Retinal pigment epithelial cell (primary cell): ENCODE results near the gene GOLGA6D.
"Not testable (repeated sequence)": the region's sequence is repeated elsewhere in the genome, so short reads cannot be mapped to it uniquely, and the experiment has no call there.

Source experiments
- DNase-seq: peaks from one replicate; pipeline ENCODE4 v3.0.0-alpha.2; 2010; ENCODE audit warnings: low read depth
- H3K4me3 ChIP-seq: 2 replicates; pipeline ENCODE4 v1.5.1; 2011; ENCODE audit warnings: mild to moderate bottlenecking, low read length, control low read depth, moderate library complexity
- TF ChIP-seq, protein P1 (sequence below): conservative IDR thresholded peaks from 2 replicates; pipeline ENCODE4 v1.5.1; 2011; ENCODE audit warnings: low read depth, low read length, control low read depth, inconsistent platforms

Gene GOLGA6D

DNA sequence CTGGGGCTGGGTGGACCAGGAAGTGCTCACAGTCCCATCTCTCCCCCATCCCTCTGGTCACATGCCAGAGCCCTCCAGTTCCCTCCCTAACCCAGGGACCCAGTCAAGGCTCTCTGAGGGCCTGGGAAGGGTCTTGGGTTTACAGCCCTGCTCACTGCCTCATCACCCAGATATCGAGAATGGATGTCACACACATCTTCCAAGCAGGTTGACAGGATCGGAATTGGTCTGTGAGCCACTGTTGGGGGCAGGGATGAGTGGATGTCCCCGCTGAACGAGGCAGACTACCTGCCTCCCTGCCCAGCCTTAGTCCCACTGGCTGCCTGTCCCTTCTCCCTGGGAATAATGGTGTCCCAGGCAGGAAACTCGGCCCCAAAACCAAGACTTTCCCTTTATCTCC is 44.5 kb upstream of the GOLGA6D start:
- no peak for DNase-seq
- H3K4me3 ChIP-seq = no peak overlapping the region
- TF ChIP-seq, protein P1, sequence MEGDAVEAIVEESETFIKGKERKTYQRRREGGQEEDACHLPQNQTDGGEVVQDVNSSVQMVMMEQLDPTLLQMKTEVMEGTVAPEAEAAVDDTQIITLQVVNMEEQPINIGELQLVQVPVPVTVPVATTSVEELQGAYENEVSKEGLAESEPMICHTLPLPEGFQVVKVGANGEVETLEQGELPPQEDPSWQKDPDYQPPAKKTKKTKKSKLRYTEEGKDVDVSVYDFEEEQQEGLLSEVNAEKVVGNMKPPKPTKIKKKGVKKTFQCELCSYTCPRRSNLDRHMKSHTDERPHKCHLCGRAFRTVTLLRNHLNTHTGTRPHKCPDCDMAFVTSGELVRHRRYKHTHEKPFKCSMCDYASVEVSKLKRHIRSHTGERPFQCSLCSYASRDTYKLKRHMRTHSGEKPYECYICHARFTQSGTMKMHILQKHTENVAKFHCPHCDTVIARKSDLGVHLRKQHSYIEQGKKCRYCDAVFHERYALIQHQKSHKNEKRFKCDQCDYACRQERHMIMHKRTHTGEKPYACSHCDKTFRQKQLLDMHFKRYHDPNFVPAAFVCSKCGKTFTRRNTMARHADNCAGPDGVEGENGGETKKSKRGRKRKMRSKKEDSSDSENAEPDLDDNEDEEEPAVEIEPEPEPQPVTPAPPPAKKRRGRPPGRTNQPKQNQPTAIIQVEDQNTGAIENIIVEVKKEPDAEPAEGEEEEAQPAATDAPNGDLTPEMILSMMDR = no peak

DNA sequence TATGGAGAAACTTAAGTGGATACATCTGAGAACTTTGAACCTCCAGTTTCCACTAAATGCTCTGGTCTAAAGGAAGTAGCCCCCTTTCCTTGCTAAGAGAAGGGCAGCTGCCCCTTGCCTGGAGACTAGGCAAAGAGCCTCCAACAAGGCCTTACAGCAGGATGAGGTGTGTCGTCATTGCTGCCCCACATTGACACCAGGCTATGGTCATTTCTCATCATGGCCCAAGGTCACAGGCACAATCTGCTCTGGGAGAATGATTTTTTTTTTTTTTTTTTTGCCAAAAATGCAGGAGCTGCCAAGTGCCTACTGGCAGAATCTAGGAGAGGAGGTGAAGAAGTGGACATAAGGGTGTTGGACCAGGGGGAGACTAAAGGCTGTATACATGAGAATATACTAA is 36.9 kb upstream of the GOLGA6D start:
- not testable (repeated sequence) for DNase-seq, H3K4me3 ChIP-seq

- not testable (repeated sequence) for DNase-seq, H3K4me3 ChIP-seq
These were observed 33.6 kb upstream of the GOLGA6D start for GRCh38 chr15:75248991-75249390.

- TF ChIP-seq, protein P1 = no peak
- no peak overlapping the region for H3K4me3 ChIP-seq
- no peak for DNase-seq
These were observed 32.9 kb upstream of the GOLGA6D start for GRCh38 chr15:75249726-75250125.

DNA sequence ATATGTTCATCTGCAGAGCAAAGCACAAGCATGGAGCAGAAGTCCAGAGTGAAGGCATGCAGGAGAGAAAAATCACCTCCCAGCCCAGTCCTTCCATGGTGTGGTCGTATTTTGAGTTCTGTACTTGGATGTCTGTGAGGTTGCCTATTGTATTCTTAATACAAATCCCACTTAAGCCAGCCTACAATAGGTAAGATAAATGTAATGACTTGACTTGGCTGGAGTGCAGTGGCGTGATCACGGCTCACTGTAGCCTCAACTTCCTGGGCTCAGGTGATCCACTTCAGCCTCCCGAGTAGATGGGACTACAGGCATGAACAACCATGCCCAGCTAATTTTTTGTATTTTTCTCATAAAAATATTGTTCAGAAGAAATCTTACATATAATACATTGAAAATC is 31.3 kb upstream of the GOLGA6D start:
- not testable (repeated sequence) for H3K4me3 ChIP-seq, DNase-seq

DNA sequence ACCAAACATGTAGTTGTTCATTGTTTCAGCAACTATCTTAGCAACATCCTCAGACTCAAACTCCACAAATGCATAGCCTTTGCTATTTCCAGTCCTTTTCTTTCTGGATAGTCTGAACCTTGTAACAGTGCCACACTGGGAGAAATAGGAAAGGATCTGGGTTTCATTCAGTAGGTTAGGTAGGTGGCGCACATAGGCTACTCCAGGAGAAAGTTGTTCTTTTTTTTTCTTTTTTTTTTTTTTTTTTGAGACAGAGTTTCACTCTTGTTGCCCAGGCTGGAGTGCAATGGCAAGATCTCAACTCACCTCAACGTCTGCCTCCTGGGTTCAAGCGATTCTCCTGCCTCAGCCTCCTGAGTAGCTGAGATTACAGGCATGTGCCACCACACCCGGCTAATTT is 30.4 kb upstream of the GOLGA6D start:
- H3K4me3 ChIP-seq, DNase-seq: not testable (repeated sequence)

- not testable (repeated sequence) for H3K4me3 ChIP-seq, DNase-seq
These were observed 24.6 kb upstream of the GOLGA6D start, which contains the start of gene GOLGA6C for GRCh38 chr15:75258034-75258433. TSS of gene GOLGA6C (plus strand) at chr15:75258334. CDS start at chr15:75258599, 265 bp downstream.

DNA sequence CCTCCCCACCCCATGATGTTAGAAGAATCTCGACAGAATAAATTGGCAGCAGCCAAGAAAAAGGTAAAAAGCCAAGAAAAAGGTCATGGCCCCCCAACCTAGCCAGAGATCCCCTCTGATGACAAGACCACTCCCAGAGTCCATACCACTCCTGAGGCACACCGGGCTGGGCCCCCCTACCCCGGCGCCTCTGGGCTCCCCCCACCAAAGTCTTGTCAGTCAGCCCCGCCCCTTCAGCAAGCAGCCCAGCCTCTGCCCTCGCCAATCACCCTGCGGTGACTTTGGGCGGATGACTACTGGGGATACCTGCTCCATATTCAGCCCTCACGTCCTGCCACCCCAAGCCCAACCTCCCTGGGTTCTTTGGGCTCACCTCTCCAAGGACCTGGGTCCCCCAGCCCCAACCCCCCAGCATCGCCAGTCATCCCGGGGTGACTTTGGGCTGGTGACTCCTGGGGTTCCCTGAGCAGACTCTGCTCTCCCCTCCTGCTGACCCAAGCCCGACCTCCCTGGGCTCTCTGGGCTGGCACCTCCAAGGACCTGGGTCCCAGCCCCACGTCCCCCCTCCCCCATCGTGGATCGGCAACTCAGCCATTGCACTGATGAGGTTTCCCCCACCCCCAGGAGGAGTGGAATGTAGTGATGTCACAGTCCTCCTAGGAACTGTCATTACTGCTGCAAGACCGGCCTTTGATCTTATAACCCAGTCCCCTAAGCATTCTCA is 23.9 kb upstream of the GOLGA6D start:
- not testable (repeated sequence) for DNase-seq, H3K4me3 ChIP-seq

GRCh38 chr15:75259873-75260272 is 22.8 kb upstream of the GOLGA6D start:
- not testable (repeated sequence) for H3K4me3 ChIP-seq, DNase-seq

GRCh38 chr15:75273751-75274359 is 8.8 kb upstream of the GOLGA6D start:
- DNase-seq, H3K4me3 ChIP-seq: not testable (repeated sequence)

DNA sequence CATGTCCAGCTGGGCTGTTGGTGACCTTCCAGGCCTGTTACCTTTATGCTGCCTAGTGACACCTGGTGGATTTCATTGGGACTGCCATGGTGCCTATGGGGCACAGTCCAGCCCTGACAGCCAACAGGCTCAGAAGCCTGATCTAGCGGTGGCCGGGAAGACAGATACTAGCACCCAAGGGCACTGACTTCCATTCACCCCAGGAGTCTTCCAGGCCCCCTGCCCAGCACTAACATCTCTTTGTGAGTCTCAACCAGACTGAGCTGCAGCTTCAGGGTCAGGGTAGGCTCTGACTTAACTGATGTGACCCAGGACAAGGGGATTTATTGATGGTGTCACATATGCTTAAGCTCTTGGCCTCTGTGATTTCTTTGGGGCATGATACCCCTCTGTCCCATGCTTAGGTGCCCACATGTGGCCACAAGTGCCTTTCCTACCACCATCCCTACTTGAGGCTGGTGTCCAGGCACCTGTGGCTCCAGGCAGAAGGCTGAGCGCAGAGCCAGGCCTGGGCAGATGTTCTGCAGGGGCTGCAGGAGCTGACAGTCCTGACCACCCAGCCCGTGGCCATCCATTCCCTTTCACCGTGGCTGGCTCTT is 8.0 kb upstream of the GOLGA6D start:
- H3K4me3 ChIP-seq = not testable (repeated sequence)
- TF ChIP-seq, protein P1 = peak; percentile 48
- peak; percentile 1 for DNase-seq

- DNase-seq, H3K4me3 ChIP-seq: not testable (repeated sequence)
These were observed 7.0 kb upstream of the GOLGA6D start for GRCh38 chr15:75275617-75276016.

DNA sequence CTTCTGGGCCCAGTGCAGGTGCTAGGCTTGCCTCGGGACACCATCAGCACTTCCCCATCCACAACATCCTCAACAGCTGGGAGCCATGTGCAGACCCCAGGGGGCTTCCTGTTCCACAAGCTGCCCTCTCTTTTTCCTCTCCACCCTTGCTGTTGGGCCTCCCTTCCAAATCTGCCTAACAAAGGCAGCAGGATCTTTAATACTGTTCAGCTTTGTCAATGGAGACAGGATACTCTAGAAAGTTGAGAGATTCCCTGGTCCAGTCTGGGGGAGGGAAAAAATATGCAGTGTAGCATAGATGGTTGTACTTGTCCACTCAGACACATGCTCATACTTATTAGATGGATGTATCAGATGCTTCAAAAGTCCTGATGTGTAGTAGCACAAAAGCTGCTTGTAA is 4.1 kb upstream of the GOLGA6D start:
- DNase-seq, H3K4me3 ChIP-seq: not testable (repeated sequence)

- not testable (repeated sequence) for H3K4me3 ChIP-seq, DNase-seq
These were observed 1.5 kb downstream of the GOLGA6D start for GRCh38 chr15:75284152-75284551.

DNA sequence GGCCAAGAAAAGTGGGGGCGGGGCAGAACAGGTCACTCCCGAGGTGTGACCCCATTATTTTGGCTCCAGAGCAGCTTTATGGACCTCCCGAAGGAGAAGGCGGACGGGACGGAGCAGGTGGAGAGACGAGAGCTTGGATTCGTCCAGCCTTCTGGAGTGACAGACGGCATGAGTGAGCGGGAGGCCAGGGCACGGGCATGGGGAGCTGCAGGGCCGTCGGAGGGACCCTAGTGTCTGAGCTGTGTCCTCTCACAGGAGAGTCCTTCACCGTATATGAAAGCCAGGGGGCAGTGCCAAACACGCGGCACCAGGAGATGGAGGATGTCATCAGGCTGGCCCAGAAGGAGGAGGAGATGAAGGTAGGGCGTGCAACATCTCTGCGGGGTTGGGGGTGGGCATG is 11.0 kb downstream of the GOLGA6D start:
- not testable (repeated sequence) for H3K4me3 ChIP-seq, DNase-seq

- DNase-seq, H3K4me3 ChIP-seq: not testable (repeated sequence)
These were observed 16.1 kb downstream of the GOLGA6D start for GRCh38 chr15:75298541-75299310.
